ENCODE data around the gene ITLN2.

DNA sequence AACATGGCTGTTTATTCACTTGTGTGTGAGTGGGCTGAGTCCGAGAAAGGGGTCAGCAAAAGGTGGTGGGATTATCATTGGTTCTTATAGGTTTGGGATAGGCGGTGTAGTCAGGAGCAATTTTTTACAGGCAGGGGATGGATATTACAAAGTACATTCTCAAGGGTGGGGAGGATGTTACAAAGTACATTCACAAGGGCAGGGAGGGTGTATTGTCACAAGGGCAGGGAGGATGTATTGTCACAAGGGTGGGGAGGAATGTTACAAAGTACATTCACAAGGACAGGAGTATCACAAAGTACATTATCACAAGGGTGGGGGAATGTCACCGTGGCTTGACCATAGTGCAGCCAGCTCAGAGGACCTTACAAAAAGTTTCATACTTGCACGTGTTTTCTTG, 31.1 kb upstream of the ITLN2 start:
- TF ChIP-seq CTCF (conservative IDR thresholded peaks at IDR 0.05) (no peak), EZH2 (IDR thresholded peaks at IDR 0.05; ENCODE audit: low read depth) (no peak)

Data from PC-9 (cell line).